Measurements from ENCODE around the gene PIWIL1.

DNA sequence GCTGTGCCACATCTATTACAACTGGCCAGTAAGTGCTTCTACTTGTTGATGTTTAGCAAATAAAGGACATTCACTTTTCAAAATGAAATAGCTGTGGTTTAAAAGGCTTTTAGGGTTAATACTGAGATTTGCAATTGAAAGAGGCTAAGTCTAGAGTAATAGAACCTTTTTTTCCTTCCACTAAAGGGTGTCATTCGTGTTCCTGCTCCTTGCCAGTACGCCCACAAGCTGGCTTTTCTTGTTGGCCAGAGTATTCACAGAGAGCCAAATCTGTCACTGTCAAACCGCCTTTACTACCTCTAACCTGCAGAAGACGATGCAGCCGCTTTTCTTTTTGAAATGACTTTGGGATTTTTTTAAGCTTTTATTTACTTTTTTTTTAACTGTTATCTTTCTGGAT, 33.6 kb downstream of the PIWIL1 start:
- TF ChIP-seq MXI1 (IDR thresholded peaks at IDR 0.05; ENCODE audit: borderline replicate concordance, low read depth, low read length) (no peak), POLR2A (IDR thresholded peaks at IDR 0.05; ENCODE audit: low read depth, low read length) (no peak), MAZ (IDR thresholded peaks at IDR 0.05; ENCODE audit: borderline replicate concordance, low read depth, low read length) (no peak), CHD1 (IDR thresholded peaks at IDR 0.05; ENCODE audit: low read depth, low read length) (no peak), NFE2L2 (IDR thresholded peaks at IDR 0.05; ENCODE audit: low read depth, low read length) (no peak), RFX5 (IDR thresholded peaks at IDR 0.05; ENCODE audit: low read depth, low read length) (no peak), CEBPB (IDR thresholded peaks at IDR 0.05; ENCODE audit: low read depth, low read length) (no peak)
- TF ChIP-seq, protein P1, sequence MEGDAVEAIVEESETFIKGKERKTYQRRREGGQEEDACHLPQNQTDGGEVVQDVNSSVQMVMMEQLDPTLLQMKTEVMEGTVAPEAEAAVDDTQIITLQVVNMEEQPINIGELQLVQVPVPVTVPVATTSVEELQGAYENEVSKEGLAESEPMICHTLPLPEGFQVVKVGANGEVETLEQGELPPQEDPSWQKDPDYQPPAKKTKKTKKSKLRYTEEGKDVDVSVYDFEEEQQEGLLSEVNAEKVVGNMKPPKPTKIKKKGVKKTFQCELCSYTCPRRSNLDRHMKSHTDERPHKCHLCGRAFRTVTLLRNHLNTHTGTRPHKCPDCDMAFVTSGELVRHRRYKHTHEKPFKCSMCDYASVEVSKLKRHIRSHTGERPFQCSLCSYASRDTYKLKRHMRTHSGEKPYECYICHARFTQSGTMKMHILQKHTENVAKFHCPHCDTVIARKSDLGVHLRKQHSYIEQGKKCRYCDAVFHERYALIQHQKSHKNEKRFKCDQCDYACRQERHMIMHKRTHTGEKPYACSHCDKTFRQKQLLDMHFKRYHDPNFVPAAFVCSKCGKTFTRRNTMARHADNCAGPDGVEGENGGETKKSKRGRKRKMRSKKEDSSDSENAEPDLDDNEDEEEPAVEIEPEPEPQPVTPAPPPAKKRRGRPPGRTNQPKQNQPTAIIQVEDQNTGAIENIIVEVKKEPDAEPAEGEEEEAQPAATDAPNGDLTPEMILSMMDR (conservative IDR thresholded peaks at IDR 0.05; ENCODE audit: low read depth, low read length) = no peak

All from IMR-90 (cell line).